ENCODE data around the gene PSTPIP2. TPM values are rescaled to one million over a fixed set of nuclear protein-coding genes. Genes with fewer than 3 reads are reported as not detected.

PSTPIP2 gene
- polyA plus RNA-seq, 1 donor from 2014 or later = 0.98 TPM

DNA sequence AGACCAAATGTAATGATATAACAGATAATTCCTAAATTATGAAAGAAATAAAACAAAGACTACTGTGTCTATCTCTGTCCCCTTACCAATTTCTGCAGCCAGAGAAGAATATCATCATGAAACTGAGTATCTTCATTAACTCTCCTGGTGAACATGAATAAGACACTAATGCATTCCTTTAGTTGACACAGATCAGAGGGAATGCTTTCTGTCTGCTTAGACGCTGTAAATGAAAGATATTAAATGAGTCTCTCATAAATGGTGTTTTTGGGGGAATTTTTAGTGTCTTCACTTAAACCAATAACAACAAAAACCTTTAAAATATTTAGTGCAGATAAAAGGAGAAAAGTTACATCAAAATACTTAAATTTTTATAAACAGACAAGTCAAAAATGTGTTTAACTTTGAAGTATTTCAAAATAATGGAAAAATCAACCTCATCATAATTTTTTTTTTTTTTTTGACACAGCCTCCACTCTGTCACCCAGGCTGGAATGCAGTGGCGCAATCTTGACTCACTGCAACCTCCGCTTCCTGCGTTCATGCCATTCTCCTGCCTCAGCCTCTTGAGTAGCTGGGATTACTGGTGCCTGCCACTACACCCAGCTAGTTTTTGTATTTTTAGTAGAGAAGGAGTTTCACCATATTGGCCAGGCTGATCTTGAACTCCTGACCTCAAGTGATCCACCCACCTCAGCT is 120.9 kb downstream of the PSTPIP2 start:
- Histone ChIP-seq H3K36me3 (ENCODE audit: insufficient read depth, low read length) (peaks cover 19% of the 10 kb centered on the region), H3K9ac (ENCODE audit: low read length) (no peak overlapping the region)

GRCh38 chr18:45945669-45946068 is 126.4 kb downstream of the PSTPIP2 start:
- H3K9ac ChIP-seq (ENCODE audit: low read length) = no peak overlapping the region
- no peak overlapping the region for H3K27ac ChIP-seq (ENCODE audit: low read length)
- no peak overlapping the region for H3K4me2 ChIP-seq (ENCODE audit: low read length)
- no peak overlapping the region for H3K4me3 ChIP-seq (ENCODE audit: low read length)
- TF ChIP-seq EP300 (conservative IDR thresholded peaks at IDR 0.05; ENCODE audit: poor library complexity, severe bottlenecking) (no peak), RAD21 (conservative IDR thresholded peaks at IDR 0.05) (no peak), EZH2 (IDR thresholded peaks at IDR 0.05; ENCODE audit: borderline replicate concordance, insufficient read depth, low read length, poor library complexity, severe bottlenecking) (no peak), TAF1 (IDR thresholded peaks at IDR 0.05; ENCODE audit: low read depth) (no peak), SMC3 (conservative IDR thresholded peaks at IDR 0.05; ENCODE audit: poor library complexity) (no peak), MXI1 (conservative IDR thresholded peaks at IDR 0.05; ENCODE audit: poor library complexity, severe bottlenecking) (no peak), REST (IDR thresholded peaks at IDR 0.05; ENCODE audit: borderline replicate concordance) (no peak), POLR2AphosphoS5 (IDR thresholded peaks at IDR 0.05) (no peak)
- TF ChIP-seq, protein P1, sequence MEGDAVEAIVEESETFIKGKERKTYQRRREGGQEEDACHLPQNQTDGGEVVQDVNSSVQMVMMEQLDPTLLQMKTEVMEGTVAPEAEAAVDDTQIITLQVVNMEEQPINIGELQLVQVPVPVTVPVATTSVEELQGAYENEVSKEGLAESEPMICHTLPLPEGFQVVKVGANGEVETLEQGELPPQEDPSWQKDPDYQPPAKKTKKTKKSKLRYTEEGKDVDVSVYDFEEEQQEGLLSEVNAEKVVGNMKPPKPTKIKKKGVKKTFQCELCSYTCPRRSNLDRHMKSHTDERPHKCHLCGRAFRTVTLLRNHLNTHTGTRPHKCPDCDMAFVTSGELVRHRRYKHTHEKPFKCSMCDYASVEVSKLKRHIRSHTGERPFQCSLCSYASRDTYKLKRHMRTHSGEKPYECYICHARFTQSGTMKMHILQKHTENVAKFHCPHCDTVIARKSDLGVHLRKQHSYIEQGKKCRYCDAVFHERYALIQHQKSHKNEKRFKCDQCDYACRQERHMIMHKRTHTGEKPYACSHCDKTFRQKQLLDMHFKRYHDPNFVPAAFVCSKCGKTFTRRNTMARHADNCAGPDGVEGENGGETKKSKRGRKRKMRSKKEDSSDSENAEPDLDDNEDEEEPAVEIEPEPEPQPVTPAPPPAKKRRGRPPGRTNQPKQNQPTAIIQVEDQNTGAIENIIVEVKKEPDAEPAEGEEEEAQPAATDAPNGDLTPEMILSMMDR (IDR thresholded peaks at IDR 0.05; ENCODE audit: poor library complexity, severe bottlenecking) = no peak
- no peaks in the 10 kb centered on the region for H3K9me2 ChIP-seq (ENCODE audit: insufficient read depth, low read length)
- H3K36me3 ChIP-seq (ENCODE audit: insufficient read depth, low read length) = peaks cover 6% of the 10 kb centered on the region
- no peaks in the 10 kb centered on the region for H3K27me3 ChIP-seq (ENCODE audit: insufficient read depth, low read depth, low read length)
- H2AFZ ChIP-seq (ENCODE audit: low read depth, low read length) = no peak overlapping the region
- H3F3A ChIP-seq (ENCODE audit: insufficient read depth, low read length, poor library complexity, severe bottlenecking) = no peaks in the 10 kb centered on the region
- H4K20me1 ChIP-seq (ENCODE audit: insufficient read depth) = no peaks in the 10 kb centered on the region
- no peaks in the 10 kb centered on the region for H3K9me3 ChIP-seq (ENCODE audit: low read length)
- no peaks in the 10 kb centered on the region for H3K79me2 ChIP-seq (replicated peaks; ENCODE audit: insufficient read depth, low read length)

More for the DNA sequence above, 120.9 kb downstream of the PSTPIP2 start:
- no peaks in the 10 kb centered on the region for H3K27me3 ChIP-seq (ENCODE audit: insufficient read depth, low read depth, low read length)
- H3K9me3 ChIP-seq (ENCODE audit: low read length) = no peaks in the 10 kb centered on the region
- H3K4me3 ChIP-seq (ENCODE audit: low read length) = no peak overlapping the region
- H4K20me1 ChIP-seq (ENCODE audit: insufficient read depth) = no peaks in the 10 kb centered on the region
- no peak overlapping the region for H3K27ac ChIP-seq (ENCODE audit: low read length)
- no peak overlapping the region for H3K4me2 ChIP-seq (ENCODE audit: low read length)
- no peaks in the 10 kb centered on the region for H3F3A ChIP-seq (ENCODE audit: insufficient read depth, low read length, poor library complexity, severe bottlenecking)
- TF ChIP-seq POLR2AphosphoS5 (IDR thresholded peaks at IDR 0.05) (no peak), REST (IDR thresholded peaks at IDR 0.05; ENCODE audit: borderline replicate concordance) (no peak), MXI1 (conservative IDR thresholded peaks at IDR 0.05; ENCODE audit: poor library complexity, severe bottlenecking) (no peak)
- no peak overlapping the region for H2AFZ ChIP-seq (ENCODE audit: low read depth, low read length)
- H3K9me2 ChIP-seq (ENCODE audit: insufficient read depth, low read length) = no peaks in the 10 kb centered on the region
- H3K79me2 ChIP-seq (replicated peaks; ENCODE audit: insufficient read depth, low read length) = no peaks in the 10 kb centered on the region
